Activated CD8-positive, alpha-beta memory T cell treated with anti-CD3 and anti-CD28 coated beads, Interleukin-2, amount 50 U/mL, for 24 hours (primary cell): ENCODE results near the gene NEK5.
"Not testable (repeated sequence)": the region's sequence is repeated elsewhere in the genome, so short reads cannot be mapped to it uniquely, and the experiment has no call there.

Source experiments
- DNase-seq: peaks from one replicate; pipeline ENCODE4 v3.0.0-alpha.2; 2020; ENCODE audit errors: extremely low read depth

The NEK5 gene, protein sequence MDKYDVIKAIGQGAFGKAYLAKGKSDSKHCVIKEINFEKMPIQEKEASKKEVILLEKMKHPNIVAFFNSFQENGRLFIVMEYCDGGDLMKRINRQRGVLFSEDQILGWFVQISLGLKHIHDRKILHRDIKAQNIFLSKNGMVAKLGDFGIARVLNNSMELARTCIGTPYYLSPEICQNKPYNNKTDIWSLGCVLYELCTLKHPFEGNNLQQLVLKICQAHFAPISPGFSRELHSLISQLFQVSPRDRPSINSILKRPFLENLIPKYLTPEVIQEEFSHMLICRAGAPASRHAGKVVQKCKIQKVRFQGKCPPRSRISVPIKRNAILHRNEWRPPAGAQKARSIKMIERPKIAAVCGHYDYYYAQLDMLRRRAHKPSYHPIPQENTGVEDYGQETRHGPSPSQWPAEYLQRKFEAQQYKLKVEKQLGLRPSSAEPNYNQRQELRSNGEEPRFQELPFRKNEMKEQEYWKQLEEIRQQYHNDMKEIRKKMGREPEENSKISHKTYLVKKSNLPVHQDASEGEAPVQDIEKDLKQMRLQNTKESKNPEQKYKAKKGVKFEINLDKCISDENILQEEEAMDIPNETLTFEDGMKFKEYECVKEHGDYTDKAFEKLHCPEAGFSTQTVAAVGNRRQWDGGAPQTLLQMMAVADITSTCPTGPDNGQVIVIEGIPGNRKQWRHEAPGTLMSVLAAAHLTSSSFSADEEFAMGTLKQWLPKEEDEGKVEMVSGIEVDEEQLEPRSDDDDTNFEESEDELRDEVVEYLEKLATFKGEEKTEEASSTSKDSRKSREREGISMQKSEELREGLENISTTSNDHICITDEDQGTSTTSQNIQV

DNA sequence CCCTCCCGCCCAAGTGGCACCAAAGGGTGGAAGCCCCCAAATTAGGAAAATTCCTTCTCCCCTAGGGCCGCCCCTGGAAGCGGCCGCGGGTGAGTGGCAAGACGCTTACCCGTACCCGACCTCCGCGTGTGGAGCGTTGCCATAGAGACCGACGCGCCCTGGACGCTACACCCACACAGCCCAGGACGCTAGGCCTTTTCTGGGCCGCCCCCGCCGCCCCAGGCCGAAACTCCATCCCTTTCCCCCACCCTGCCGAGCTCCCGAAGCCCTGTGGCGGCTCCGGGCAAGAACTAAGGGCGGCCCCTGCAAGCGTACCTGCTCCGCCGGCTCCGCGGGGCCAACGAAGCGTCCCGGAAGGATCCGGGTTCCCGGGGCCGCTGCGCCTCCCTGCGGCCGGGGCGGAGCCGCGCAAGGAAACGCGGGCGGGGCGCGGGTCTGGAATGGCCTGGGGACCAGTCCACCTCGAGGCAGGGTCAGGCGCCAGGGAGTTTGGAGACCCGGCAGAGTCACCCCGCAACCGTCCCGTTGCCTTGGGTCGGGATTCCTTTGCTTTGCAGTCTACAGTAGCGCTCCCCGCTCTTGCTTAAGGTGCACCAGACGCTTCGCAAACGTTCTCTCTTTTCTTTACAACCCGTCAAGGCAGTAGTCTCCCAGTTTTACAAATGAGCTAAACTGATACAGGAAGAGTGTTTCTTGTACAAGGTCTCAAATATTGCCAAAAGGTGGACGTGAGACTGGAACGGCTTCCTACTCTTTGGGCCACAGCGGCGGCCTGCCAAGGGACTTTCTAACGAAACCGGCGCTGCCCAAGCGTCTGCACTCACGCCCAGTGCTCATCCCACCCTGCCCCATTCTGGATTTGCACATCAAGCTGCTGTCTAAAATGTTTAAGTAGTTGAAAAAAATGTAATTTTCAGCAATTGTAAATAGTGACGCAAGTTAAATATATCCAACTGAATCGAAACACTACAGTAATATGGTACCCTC, at the start of gene NEK5:
NEK5 (minus strand) TSS at position 360 of the 987 bp plus-strand sequence. CDS start 1,591 bp downstream, outside the sequence.
- DNase-seq: no peak

DNA sequence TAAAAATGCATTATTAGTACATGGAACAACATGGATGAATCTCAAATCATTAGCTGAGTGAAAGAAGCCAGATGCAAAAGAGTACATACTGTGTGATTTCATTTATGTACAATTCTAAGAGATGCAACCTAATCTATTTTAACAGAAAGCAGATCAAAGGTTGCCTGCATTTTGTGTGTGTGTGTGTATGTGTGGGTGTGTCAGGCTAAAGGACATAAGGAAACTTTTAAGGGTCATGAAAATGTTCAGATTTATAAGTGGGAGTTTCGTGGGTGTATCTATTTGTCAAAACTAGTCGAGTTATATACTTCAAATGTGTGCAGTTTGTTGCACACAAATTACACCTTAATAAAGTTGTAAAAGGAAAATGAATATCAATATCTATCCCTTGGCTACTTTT, 48.4 kb upstream of the NEK5 start:
- no peak for DNase-seq

DNA sequence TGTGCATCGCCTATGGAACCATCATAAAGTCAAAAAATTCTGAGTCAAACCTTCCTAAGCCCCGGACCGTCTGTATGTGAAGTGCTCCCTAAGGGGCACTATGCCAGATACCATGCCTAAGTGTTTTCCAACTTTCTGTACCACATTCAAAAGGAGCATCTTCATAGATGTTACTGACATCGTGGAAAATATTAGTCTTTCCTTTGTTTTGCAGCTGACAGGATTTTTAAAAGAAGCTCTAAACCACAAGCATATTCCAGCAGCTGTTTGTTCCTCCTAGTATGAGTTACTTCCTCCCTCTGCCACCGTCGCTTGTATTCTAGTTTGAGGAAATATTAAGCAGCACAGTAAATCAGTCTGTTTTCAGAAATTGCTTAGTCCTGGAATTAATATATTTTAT, 45.1 kb upstream of the NEK5 start:
- DNase-seq: not testable (repeated sequence)

DNA sequence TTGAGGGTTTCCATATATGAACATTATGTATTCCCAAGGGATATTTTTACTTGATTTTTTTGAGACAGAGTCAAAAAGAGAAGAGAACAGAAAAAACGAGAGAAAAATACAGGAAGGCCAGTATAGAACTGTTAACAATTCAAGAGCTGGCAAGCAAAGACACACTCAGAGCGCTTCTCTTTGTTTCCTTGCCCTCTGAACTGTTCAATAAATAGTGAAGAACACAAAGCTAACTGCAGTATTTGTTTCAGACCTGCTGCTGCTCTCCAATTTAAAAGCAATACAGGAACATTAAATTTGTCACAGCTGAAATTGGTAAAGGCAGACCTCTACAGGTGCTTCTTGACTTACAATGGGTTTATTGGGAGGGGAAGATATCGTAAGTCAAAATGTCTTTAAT, 44.5 kb upstream of the NEK5 start:
- DNase-seq: no peak

DNA sequence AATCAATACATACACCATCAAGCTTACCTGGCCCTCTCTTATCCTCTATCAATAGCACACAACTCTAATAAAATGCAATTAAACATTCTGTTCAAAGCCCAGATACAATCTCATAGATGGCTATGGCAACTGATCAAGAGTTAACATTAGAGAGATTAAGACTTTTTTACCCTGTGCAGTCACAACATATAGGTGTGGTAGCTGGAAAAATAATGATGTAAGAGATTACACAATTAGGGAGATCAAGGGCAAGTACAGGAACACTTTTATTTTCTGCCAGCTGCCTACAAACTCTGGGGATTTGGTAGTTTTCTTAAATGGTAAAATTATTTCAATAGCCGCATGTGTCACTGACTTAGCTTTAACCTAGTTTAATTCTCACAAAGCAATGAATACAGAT, 42.8 kb upstream of the NEK5 start:
- not testable (repeated sequence) for DNase-seq

DNA sequence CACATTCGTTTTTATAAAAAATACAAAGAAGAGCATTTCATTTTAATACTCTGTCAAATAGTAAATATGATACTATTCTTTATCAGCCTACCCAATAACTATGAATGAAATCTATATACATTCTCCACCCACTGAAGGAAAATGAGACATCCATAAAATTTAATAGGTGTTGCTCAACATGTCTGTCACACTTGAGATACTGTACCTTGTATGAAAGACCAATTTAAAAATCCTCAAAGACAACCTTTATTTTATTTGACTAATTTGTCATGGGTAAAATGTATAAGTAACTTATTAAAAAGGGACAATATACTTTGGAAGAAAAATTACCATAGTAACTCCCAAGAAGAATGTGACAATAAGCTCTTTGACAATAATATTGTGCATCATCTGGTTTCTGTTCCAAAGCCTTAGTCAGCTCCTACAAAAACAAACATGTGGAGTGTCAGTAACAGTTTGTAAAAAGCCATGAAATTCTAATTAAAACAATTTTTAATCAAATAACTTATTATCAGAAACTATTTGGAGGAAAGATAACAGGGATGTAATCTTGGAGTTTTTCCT, 42.0 kb upstream of the NEK5 start:
- DNase-seq: not testable (repeated sequence)

DNA sequence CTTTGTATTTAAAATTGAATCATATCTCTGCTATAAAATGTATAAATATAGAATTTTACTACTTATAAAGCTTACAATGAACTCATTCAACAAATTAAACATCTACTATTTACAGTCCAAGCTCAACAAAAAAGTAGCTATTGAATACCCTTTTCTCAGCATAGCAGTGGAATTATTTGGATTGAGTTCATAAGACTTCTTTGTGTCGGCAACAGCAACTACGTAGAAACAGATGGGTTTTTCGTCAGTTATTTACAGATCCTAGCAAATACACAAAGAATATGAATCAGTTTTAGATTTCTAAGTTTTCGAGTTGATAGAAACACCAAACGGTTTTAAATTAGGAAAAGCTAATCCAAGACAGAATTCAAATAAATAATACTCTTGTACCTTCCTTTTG, 41.0 kb upstream of the NEK5 start:
- no peak for DNase-seq

DNA sequence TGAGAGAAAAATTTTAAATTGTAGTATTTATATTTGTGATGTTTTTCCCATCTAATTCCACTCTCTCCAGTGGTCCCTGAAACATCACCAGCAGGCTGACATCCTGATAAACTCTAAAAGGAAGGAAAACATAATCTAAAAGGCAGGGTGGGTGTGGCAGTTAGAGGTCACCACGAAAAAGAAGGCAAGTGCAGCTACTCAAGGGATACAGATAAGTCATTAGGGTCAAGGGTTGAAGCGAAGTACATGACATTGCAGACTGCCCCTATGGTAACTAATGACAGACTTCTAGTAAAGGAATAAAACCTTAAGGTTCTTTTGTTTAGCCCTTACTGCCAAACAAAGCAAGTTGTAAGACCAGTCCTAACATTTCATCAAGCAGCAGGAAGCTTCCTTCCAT, 36.5 kb upstream of the NEK5 start:
- no peak for DNase-seq

DNA sequence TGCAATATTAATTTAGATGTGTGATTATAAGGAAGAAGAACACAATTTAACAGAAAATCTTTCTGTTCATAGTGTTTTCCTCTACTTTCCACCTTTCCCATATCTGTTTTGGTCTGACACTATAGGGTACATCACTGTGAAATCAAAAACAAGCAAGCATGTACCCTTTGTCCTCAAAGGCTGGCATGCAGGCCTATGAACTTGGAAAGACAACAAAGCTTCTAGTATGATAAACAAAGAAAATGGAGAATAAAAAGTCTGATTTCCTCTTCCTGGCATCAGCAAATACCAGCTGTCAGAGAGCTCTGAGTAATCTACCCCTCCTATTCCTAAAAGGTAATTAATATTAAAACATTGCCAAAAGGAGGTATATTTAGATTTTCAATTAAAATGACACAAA, 36.1 kb upstream of the NEK5 start:
- DNase-seq: no peak

DNA sequence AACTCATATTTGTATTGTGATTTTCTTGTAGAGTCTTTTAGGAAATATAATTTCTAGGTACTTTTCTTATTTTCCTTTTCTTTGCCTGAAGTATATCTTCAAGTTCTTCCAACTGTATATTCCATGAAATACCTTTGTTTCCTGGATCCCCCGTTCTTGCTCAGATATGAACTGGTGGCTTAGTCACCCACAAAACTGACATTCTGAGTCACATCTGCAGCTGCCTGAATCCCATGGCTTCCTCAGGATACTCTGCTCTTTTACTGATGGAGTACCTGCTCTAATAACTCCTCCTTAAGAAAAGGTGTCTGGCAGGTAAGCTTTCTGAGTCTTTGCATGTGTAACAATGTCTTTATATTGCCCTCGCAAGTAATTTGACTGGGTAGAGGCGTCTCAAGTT, 35.0 kb upstream of the NEK5 start:
- not testable (repeated sequence) for DNase-seq

DNA sequence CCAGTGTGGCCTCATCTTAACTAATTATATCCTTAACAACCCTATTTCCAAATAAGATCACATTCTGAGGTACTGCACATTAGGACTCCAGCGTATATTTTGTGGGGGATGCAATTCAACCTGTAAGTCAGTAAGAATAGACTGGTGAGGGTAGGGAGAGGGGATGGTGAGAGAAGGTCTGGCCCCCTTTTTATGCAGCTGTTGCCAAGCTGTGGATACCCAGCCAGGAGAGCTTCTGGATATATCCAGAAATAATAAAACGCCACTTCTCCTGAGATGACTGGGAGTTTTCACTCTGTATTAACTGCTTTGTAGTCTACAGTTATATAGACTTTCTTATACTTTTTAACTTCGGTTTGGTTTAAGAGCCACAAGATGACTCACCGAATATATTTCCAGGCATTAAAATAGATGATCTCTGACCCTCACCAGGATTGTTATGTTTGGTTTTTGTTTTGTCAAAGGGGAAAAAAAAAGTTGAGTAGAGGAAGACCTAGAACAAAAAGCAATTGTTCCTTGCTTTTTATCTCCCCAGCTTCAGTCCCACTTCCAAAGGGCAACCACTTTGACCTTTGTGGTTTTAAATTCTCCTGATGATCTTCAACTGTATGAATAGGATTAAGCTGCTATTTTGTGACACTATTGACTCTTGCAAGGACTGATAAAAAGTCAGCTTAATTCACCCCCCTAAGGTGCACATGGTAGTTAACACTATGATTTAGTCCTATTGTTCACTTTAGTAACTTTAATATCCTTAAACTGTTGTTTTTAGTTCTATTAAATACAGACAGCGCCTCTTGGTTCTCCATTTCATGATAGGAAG, 33.6 kb upstream of the NEK5 start:
- no peak for DNase-seq

DNA sequence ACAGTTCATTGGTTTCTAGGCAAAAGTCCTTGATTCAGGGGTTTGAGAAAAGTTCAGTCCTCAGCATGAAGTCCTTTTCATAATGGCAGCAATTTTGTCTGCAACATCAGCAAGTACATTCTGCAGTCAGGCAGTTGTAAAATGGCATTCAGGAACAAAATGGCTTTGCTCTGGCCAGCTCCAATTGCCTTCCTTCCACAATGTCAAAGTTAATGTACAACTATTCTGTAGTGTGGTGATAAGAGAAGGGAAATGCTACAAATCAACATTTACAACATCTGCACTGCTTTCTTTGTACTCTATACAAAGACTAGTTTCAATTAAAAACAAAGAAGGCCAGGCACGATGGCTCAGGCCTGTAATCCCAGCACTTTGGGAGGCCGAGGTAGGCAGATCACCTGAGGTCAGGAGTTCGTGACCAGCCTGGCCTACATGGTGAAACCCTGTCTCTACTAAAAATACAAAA, 32.3 kb upstream of the NEK5 start:
- no peak for DNase-seq

DNA sequence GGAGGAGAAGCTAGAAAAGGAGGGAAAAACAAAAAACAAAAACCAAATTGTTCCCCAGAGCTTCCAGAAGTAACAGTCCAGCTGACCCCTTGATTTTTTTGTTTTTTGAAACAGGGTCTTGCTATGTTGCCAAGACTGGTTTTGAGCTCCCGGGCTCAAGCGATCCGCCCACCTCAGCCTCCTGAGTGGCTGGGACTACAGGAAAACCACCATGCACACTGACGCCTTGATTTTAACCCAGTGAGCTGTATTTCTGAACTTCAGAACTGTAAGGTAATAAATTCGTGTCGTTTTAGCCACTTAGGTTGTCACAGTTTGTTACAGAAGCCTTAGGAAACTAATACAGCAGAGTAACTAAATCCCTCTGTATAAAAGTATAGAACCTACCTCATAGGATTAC, 31.6 kb upstream of the NEK5 start:
- DNase-seq: no peak

DNA sequence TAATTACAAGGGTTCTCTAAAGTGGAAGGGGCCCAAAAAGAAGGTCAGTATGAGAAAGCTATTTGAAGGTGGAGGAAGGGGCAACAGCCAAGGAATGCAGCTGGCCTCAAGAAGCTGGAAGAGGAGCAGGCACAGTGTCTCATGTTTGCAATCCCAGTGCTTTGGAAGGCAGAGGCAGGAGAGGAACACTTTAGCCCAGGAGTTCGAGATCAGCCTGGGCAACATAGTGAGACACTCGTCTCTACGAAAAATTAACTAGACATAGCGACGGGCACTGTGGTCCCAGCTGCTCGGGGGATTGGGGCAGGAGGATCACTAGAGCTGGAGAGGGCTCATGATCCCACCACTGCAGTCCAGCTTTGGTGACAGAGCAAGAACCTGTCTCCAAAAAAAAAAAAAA, 31.2 kb upstream of the NEK5 start:
- DNase-seq: no peak

DNA sequence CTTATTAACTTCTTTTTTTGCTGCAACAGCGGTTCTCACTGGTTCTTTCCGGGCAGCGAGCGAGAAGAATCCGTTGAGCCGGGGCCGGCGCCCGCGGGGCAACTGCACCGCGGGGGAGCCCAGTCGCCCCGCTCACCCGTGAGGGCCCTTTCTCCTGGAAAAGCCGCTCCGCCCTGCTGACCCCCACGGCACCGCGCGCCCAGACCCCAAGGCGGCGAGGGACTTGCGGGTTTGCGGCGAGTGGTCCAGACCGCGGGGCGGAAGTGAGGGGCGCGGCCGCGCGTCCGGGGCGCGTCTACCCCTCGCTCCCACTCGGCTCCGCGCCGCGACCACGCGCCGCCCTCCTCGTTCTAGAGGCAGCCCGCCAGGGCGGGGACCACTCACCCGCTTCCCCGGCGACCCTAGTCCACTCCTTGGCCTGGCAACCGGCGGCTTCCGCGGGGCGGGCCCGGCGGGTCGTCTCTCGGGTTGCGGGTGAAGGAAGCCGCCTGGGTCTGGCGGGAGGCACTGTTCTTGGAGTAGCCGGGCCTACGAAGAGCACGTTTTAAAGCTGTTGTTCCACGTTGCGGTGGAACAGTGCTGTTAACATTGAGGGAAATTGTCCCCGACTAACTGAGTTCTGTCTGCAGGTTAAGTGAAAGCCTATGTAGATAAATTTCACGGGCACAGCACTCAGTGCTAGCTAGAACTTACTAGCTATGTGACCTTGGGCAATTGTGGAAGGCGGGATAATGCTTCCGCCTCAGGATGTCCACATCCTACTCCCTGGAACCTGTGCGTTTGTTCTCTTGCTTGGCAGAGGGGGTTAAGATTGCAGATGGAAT, 30.5 kb upstream of the NEK5 start, which contains the start of gene NEK3:
NEK3 (minus strand) TSS at position 439 of the 824 bp plus-strand sequence. CDS start 3,406 bp downstream, outside the sequence.
- no peak for DNase-seq

DNA sequence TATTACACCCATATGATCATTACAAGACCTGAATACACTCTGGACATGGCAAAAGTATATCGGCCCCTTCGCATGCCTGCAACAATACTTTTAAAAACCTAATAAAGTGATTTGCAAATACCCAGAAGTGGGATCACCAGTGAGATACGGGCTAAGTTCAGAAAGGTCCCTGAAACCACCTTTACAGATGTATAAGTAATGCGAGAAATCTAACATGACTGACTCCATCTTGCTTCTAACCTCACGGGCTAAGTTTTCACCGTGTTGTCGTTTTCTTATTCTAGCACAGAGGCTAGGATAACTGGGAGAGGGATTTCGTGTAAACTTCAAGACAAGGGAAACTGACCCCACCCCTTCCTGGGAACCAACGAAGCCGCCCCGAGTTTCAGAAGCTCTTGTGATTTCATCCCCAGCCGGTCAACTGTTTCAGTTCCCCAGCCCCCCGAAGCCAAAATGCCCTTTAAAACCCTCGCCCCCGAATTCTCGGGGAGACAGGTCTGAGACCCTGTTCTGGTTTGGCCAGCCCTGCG, 29.8 kb upstream of the NEK5 start:
- no peak for DNase-seq

DNA sequence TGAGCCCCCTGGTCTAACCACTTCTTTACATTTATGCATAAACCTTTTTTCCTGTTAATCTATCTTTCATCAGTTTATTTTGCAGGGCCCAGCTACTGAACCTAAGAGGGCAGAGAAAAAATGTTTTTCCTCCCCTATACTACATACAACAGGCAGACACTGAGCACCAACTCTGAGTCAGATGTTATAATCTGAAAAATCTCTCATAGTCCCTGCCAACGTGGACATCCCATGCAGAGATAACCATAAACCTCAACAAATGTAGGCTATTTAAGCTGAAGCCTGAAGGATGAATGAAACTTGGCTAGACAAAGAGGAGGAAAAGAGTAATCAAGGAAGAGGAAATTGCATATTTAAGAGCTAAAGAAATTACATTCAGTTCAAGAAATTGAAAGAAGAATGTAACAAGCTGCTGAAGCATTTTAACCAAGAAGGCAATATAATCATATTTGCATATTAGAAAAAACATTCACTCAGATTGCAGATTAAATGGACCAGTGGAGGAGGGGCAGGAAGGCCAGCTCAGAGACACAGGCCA, 27.9 kb upstream of the NEK5 start:
- no peak for DNase-seq

DNA sequence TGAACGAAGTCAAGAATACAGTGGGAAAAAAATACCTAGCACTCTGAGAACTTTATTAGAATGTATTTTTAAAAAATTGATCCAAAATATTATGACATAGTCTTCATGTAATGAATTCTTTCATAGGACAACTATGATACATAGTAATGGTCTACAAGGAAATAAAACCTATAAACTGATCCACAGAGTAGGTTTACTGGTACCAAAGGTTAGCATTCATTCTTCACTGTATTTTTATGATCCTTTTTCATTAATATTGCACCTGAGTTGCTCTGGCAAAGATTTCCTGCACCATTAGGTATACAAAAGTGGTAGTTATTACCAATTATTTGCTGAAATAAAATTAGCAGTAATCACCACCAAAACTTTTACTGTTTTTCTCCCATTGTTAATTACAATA, 26.3 kb upstream of the NEK5 start:
- DNase-seq: no peak

DNA sequence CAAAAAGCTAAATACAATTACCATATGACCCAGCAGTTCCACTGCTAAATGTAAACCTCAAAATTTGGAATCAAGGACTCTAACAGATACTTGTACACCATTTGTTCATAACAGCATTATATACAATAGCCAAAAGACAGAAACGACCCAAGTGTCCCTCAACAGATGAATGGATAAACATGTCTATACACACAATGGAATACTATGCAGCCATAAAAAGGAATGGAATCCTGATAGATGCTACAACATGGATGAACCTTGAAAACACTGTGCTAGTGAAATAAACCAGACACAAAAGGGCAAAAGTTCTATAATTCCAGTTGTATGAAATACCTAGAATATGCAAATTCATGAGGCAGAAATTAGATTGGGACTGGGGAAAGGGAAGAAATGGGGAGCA, 18.4 kb upstream of the NEK5 start:
- no peak for DNase-seq
